HepG2 (cell line): ENCODE measurements around the gene YIF1A. TPM values are rescaled to one million over a fixed set of nuclear protein-coding genes. Genes with fewer than 3 reads are reported as not detected.

Experiments
- ARHGAP35 ChIP-seq: sonication (generic); formaldehyde crosslinking; IDR thresholded peaks from 2 replicates; pipeline ENCODE4 v1.9.0; 2022; ENCODE audit warnings: mild to moderate bottlenecking, inconsistent platforms, moderate library complexity, missing genetic modification reagents, borderline replicate concordance
- ATF1 ChIP-seq: IDR thresholded peaks from 2 replicates; pipeline ENCODE4 v1.6.1; 2016; ENCODE audit warnings: mild to moderate bottlenecking, control low read depth
- DZIP1 ChIP-seq: sonication (generic); formaldehyde crosslinking; IDR thresholded peaks from 2 replicates; pipeline ENCODE4 v1.5.0; 2020; ENCODE audit warnings: mild to moderate bottlenecking, missing genetic modification reagents
- GPBP1L1 ChIP-seq: sonication (generic); formaldehyde crosslinking; IDR thresholded peaks from 2 replicates; pipeline ENCODE4 v1.5.0; 2020; ENCODE audit warnings: mild to moderate bottlenecking, missing genetic modification reagents
- HMGXB3 ChIP-seq: sonication (generic); formaldehyde crosslinking; IDR thresholded peaks from 2 replicates; pipeline ENCODE4 v1.4.0; 2020; ENCODE audit warnings: missing genetic modification reagents, borderline replicate concordance
- NR3C1 ChIP-seq: sonication (generic); formaldehyde crosslinking; IDR thresholded peaks from 2 replicates; pipeline ENCODE4 v1.4.0; 2020; ENCODE audit warnings: missing genetic modification reagents
- SALL2 ChIP-seq: sonication (generic); formaldehyde crosslinking; IDR thresholded peaks from 2 replicates; pipeline ENCODE4 v1.8.1; 2023; ENCODE audit warnings: mild to moderate bottlenecking, missing genetic modification reagents, inconsistent platforms
- TARDBP ChIP-seq: sonication (generic); formaldehyde crosslinking; IDR thresholded peaks from 2 replicates; pipeline ENCODE4 v1.8.0; 2022; ENCODE audit warnings: mild to moderate bottlenecking, missing genetic modification reagents
- TBP ChIP-seq: sonication (generic); formaldehyde crosslinking; IDR thresholded peaks from 2 replicates; pipeline ENCODE4 v1.5.0; 2020; ENCODE audit warnings: missing genetic modification reagents
- TSC22D2 ChIP-seq: sonication (generic); formaldehyde crosslinking; IDR thresholded peaks from 2 replicates; pipeline ENCODE4 v1.5.1; 2020; ENCODE audit warnings: missing genetic modification reagents, mild to moderate bottlenecking, borderline replicate concordance
- ZIK1 ChIP-seq: sonication (generic); formaldehyde crosslinking; IDR thresholded peaks from 2 replicates; pipeline ENCODE4 v1.5.0; 2020; ENCODE audit warnings: mild to moderate bottlenecking, low read depth, missing genetic modification reagents, borderline replicate concordance
- ZNF333 ChIP-seq: sonication (generic); formaldehyde crosslinking; IDR thresholded peaks from 2 replicates; pipeline ENCODE4 v1.4.0; 2020; ENCODE audit warnings: mild to moderate bottlenecking, missing genetic modification reagents, borderline replicate concordance
- ZNF549 ChIP-seq: sonication (generic); formaldehyde crosslinking; IDR thresholded peaks from 2 replicates; pipeline ENCODE4 v1.5.0; 2020; ENCODE audit warnings: missing genetic modification reagents
- ZNF558 ChIP-seq: sonication (generic); formaldehyde crosslinking; IDR thresholded peaks from 2 replicates; pipeline ENCODE4 v1.9.0; 2022; ENCODE audit warnings: mild to moderate bottlenecking, missing genetic modification reagents, borderline replicate concordance
- ZNF589 ChIP-seq: sonication (generic); formaldehyde crosslinking; conservative IDR thresholded peaks from 2 replicates; pipeline ENCODE4 v1.8.0; 2022; ENCODE audit warnings: mild to moderate bottlenecking, moderate library complexity, missing genetic modification reagents
- polyA plus RNA-seq, 8 experiments: library from polyadenylated mRNA; depleted of rRNA in 3 of 8; stranded (reverse) in 7 of 8; unstranded in 1 of 8; fragments of >200 nt; fragmentation: Illumina TruSeq in 4 of 8; extraction: Trizol in 4 of 8; gene quantifications; 2 replicates each; pipeline versions ENCODE4 v1.2.1 to v1.2.3, GENCODE V29; 2011 to 2016; ENCODE audit warnings: low read depth in 4 of 8, missing spikeins in 1 of 8, mixed read lengths in 1 of 8; ENCODE audit not compliant: insufficient read depth in 1 of 8
- total RNA-seq, 5 experiments: library from RNA; depleted of rRNA; stranded (reverse); fragments of >200 nt; fragmentation: Illumina TruSeq; extraction: Trizol; gene quantifications; 2 replicates each; pipeline ENCODE4 v1.2.3, GENCODE V29; 2016; ENCODE audit warnings: low read depth in 1 of 5
- TF ChIP-seq, protein P1 (sequence below): IDR thresholded peaks from 2 replicates; pipeline ENCODE4 v1.6.1; 2012; ENCODE audit warnings: inconsistent platforms
- TF ChIP-seq, protein P2 (sequence below): sonication (generic); formaldehyde crosslinking; IDR thresholded peaks from 2 replicates; pipeline ENCODE4 v1.4.0; 2020; ENCODE audit warnings: missing genetic modification reagents
- TF ChIP-seq, protein P3 (sequence below): sonication (generic); formaldehyde crosslinking; IDR thresholded peaks from 2 replicates; pipeline ENCODE4 v1.8.1; 2023; ENCODE audit warnings: missing genetic modification reagents, mild to moderate bottlenecking, borderline replicate concordance

The YIF1A gene
- total and polyA plus RNA-seq, 2 of the 13 experiments (the other 11 are each of a cell fraction or from before 2014, with no cell fraction given), result 133 to 145 TPM

DNA sequence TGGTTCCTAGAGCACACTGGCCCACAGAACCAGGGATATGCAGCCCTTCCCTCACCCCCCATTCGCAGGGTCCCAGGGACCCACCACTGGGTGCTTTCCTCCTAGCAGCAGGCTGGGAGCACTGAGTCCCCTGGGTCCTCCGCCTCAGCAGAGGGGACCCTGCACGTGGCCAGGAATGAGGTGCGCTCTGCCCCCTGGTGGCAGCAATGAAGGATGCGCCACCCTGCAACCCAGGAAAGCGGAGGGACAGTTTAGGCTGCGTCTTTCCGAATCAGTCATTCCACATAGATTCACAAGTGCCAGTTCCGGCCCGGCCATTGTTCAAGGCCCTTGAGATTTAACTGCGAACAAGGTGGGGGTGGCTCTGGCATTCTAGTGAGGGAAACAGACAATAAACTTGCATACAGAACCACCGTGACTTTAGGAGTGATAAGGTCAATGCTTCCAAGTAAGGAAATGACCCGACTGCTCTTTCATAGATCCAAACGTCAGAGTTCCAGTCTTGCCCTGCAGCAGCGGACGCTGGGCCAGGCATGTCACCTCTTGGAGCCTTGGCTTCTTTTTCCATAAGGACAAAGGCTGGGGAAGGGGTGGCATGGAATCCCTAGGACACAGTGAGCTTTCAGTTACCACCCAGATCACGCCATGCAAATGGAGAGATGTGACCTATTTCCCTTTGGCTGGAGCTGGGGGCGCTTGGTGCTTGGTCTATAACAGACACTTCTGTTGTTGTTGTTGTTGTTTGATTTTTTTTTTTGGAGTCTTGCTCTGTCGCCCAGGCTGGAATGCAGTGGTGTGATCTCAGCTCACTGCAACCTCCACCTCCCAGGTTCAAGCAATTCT, 39.6 kb upstream of the YIF1A start (continued):
- TF ChIP-seq HMGXB3 (CRISPR knock-in tag), result no peak
- TF ChIP-seq GPBP1L1, result no peak
- 0 out of 2 replicates have a peak, but pooled peaks have one; percentile 54 for TF ChIP-seq DZIP1
- no peak for TF ChIP-seq ARHGAP35 (CRISPR knock-in tag)
- no peak for TF ChIP-seq ZNF558 (CRISPR knock-in tag)
- TF ChIP-seq TSC22D2 (CRISPR knock-in tag), result peak; percentile 83; the same call in 1 of the 2 replicates
- peak; percentile 90 for TF ChIP-seq SALL2 (CRISPR knock-in tag)
- no peak for TF ChIP-seq NR3C1 (CRISPR knock-in tag)
- 0 out of 2 replicates have a peak, but pooled peaks have one; percentile 32 for TF ChIP-seq ZIK1 (CRISPR knock-in tag)
- TF ChIP-seq, protein P1, sequence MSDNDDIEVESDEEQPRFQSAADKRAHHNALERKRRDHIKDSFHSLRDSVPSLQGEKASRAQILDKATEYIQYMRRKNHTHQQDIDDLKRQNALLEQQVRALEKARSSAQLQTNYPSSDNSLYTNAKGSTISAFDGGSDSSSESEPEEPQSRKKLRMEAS, result peak; percentile 99
- TF ChIP-seq ZNF549 (CRISPR knock-in tag), result no peak
- TF ChIP-seq ATF1 (CRISPR knock-in tag), result no peak
- 0 out of 2 replicates have a peak, but pooled peaks have one; percentile 26 for TF ChIP-seq ZNF333 (CRISPR knock-in tag)
- TF ChIP-seq, protein P2, sequence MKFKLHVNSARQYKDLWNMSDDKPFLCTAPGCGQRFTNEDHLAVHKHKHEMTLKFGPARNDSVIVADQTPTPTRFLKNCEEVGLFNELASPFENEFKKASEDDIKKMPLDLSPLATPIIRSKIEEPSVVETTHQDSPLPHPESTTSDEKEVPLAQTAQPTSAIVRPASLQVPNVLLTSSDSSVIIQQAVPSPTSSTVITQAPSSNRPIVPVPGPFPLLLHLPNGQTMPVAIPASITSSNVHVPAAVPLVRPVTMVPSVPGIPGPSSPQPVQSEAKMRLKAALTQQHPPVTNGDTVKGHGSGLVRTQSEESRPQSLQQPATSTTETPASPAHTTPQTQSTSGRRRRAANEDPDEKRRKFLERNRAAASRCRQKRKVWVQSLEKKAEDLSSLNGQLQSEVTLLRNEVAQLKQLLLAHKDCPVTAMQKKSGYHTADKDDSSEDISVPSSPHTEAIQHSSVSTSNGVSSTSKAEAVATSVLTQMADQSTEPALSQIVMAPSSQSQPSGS (CRISPR knock-in tag), result peak; percentile 77
- TF ChIP-seq TBP (CRISPR knock-in tag), result no peak
- 0 out of 2 replicates have a peak, but pooled peaks have one; percentile 68 for TF ChIP-seq ZNF589 (CRISPR knock-in tag)
- TF ChIP-seq, protein P3, sequence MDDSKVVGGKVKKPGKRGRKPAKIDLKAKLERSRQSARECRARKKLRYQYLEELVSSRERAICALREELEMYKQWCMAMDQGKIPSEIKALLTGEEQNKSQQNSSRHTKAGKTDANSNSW, result no peak
- peak; percentile 55; the same call in 1 of the 2 replicates for TF ChIP-seq TARDBP (CRISPR knock-in tag)
